ENCODE results near the gene SPPL3. TPM values are rescaled to one million over a fixed set of nuclear protein-coding genes. Genes with fewer than 3 reads are reported as not detected.

The SPPL3 gene
- polyA plus RNA-seq, 1 of the 3 experiments (the other 2 are of a cell fraction) = 18.8 TPM

DNA sequence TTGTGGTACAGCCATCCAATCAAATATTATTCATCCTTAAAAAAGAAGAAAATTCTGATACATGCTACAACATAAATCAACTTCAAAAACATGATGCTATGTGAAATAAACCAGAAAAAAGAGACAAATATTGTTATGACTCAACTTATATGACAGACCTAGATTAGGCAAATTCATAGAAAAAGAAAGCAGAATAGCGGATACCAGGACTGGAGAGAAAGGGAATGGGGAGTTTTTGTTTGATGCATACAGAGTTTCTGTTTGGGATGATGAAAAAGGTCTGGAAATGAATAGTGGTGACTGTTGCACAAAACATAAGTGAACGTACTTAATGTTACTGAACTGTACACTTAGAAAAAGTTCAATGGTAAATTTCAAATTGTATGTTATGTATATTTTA, 82.3 kb downstream of the SPPL3 start:
- H3K27me3 ChIP-seq (ENCODE audit: insufficient read depth) = no peaks in the 10 kb centered on the region
- no peak overlapping the region for H3K4me3 ChIP-seq (ENCODE audit: low read depth in 2 of 2, low read length in 1 of 2)
- no peaks in the 10 kb centered on the region for H3F3A ChIP-seq (replicated peaks; ENCODE audit: insufficient read depth)
- H3K9me3 ChIP-seq = no peaks in the 10 kb centered on the region
- H3K9ac ChIP-seq = no peak overlapping the region
- no peak for DNase-seq
- H3K4me2 ChIP-seq = no peak overlapping the region
- ChIA-PET CTCF (no interaction called here), POLR2A (no interaction called here)
- 99% methylated on average over 2 of the region's 2 CpGs for WGBS (ENCODE audit: low lambda C conversion rate)
- peaks cover 48% of the 10 kb centered on the region for H3K79me2 ChIP-seq (ENCODE audit: insufficient read depth)
- H2AFZ ChIP-seq (ENCODE audit: low read depth) = no peak overlapping the region
- no peak overlapping the region for H3K27ac ChIP-seq (ENCODE audit: low read depth in 2 of 2, low read length in 1 of 2)
- TF ChIP-seq RFX5 (IDR thresholded peaks at IDR 0.05; ENCODE audit: low read length) (no peak), TCF12 (IDR thresholded peaks at IDR 0.05) (no peak), FOXM1 (IDR thresholded peaks at IDR 0.05; ENCODE audit: low read depth) (no peak), FOXJ3 (CRISPR knock-in tag; IDR thresholded peaks at IDR 0.05) (no peak), RCOR1 (IDR thresholded peaks at IDR 0.05; ENCODE audit: low read length) (no peak), POLR2AphosphoS5 (IDR thresholded peaks at IDR 0.05; ENCODE audit: low read depth, low read length) (no peak), SMC3 (IDR thresholded peaks at IDR 0.05; ENCODE audit: low read depth, low read length) (no peak), USF1 (IDR thresholded peaks at IDR 0.05; ENCODE audit: borderline replicate concordance, low read depth) (no peak)
- TF ChIP-seq, protein P1, sequence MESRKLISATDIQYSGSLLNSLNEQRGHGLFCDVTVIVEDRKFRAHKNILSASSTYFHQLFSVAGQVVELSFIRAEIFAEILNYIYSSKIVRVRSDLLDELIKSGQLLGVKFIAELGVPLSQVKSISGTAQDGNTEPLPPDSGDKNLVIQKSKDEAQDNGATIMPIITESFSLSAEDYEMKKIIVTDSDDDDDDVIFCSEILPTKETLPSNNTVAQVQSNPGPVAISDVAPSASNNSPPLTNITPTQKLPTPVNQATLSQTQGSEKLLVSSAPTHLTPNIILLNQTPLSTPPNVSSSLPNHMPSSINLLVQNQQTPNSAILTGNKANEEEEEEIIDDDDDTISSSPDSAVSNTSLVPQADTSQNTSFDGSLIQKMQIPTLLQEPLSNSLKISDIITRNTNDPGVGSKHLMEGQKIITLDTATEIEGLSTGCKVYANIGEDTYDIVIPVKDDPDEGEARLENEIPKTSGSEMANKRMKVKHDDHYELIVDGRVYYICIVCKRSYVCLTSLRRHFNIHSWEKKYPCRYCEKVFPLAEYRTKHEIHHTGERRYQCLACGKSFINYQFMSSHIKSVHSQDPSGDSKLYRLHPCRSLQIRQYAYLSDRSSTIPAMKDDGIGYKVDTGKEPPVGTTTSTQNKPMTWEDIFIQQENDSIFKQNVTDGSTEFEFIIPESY (IDR thresholded peaks at IDR 0.05; ENCODE audit: borderline replicate concordance, low read depth) = no peak
- TF ChIP-seq, protein P2, sequence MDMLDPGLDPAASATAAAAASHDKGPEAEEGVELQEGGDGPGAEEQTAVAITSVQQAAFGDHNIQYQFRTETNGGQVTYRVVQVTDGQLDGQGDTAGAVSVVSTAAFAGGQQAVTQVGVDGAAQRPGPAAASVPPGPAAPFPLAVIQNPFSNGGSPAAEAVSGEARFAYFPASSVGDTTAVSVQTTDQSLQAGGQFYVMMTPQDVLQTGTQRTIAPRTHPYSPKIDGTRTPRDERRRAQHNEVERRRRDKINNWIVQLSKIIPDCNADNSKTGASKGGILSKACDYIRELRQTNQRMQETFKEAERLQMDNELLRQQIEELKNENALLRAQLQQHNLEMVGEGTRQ (IDR thresholded peaks at IDR 0.05; ENCODE audit: borderline replicate concordance, low read depth, low read length) = no peak
- TF ChIP-seq, protein P3, sequence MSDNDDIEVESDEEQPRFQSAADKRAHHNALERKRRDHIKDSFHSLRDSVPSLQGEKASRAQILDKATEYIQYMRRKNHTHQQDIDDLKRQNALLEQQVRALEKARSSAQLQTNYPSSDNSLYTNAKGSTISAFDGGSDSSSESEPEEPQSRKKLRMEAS (IDR thresholded peaks at IDR 0.05; ENCODE audit: low read depth) = no peak
- H4K20me1 ChIP-seq (ENCODE audit: insufficient read depth) = peaks cover 17% of the 10 kb centered on the region
- no peaks in the 10 kb centered on the region; a peak in 1 of 4 replicates for H3K4me1 ChIP-seq (ENCODE audit: control insufficient read depth in 1 of 2, insufficient read depth in 2 of 2, low read depth in 1 of 2, low read length in 1 of 2)
- no peaks in the 10 kb centered on the region for H3K9me2 ChIP-seq
- peaks cover 0 to 5% of the 10 kb centered on the region in 2 experiments for H3K36me3 ChIP-seq (replicated peaks in 1 of 2; ENCODE audit: control insufficient read depth in 1 of 2, insufficient read depth in 2 of 2, low read length in 1 of 2)

DNA sequence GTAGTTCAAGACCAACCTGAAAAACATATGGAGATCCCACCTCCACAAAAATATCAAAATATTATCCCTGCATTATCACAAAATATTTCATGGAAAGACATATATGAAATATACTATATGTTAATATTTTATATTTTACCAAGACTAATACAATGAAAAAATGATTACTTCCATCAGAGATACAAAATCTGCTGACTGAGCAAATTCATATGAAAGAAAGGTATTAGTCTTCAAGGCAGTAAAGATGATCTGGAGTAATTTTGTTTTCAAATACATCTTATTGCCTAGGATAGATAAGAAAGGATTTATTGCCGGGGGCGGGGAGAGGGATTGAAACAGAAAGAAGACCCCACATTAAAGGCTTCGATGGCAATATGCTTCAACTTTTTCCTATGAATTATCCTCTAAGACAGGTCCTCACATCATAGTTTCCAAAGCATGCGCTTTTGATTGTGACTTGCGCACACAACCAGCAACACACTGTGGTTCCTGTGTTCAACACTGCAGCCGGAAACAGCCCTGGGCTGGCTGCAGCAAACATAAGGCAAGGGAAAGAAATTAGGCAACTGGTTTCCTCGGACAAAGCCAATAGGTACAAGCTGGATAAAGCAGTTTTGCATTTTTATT, 83.2 kb downstream of the SPPL3 start:
- Histone ChIP-seq H3K4me1 (ENCODE audit: control insufficient read depth in 1 of 2, insufficient read depth in 2 of 2, low read depth in 1 of 2, low read length in 1 of 2) (no peaks in the 10 kb centered on the region), H3K9me3 (no peaks in the 10 kb centered on the region), H4K20me1 (ENCODE audit: insufficient read depth) (peaks cover 17% of the 10 kb centered on the region), H3K36me3 (replicated peaks in 1 of 2; ENCODE audit: control insufficient read depth in 1 of 2, insufficient read depth in 2 of 2, low read length in 1 of 2) (peaks cover 0 to 5% of the 10 kb centered on the region in 2 experiments), H3K9ac (no peak overlapping the region), H3K27me3 (ENCODE audit: insufficient read depth) (no peaks in the 10 kb centered on the region), H3K4me3 (ENCODE audit: low read depth in 2 of 2, low read length in 1 of 2) (no peak overlapping the region), H3F3A (replicated peaks; ENCODE audit: insufficient read depth) (no peaks in the 10 kb centered on the region), H3K79me2 (ENCODE audit: insufficient read depth) (peaks cover 49% of the 10 kb centered on the region), H3K27ac (ENCODE audit: low read depth in 2 of 2, low read length in 1 of 2) (no peak overlapping the region), H3K4me2 (no peak overlapping the region), H2AFZ (ENCODE audit: low read depth) (no peak overlapping the region), H3K9me2 (no peaks in the 10 kb centered on the region)
- ChIA-PET CTCF (no interaction called here), POLR2A (no interaction called here)
- WGBS (ENCODE audit: low lambda C conversion rate) = 92% methylated on average over 7 of the region's 7 CpGs
- DNase-seq = no peak
- TF ChIP-seq NRF1 (IDR thresholded peaks at IDR 0.05; ENCODE audit: low read depth, low read length) (no peak), TAF1 (IDR thresholded peaks at IDR 0.05; ENCODE audit: borderline replicate concordance, low read depth, low read length) (no peak), RXRA (IDR thresholded peaks at IDR 0.05; ENCODE audit: borderline replicate concordance, low read depth) (no peak), TCF12 (IDR thresholded peaks at IDR 0.05) (no peak), GABPA (IDR thresholded peaks at IDR 0.05; ENCODE audit: low read depth) (no peak), NFIC (IDR thresholded peaks at IDR 0.05; ENCODE audit: borderline replicate concordance) (no peak), RCOR1 (IDR thresholded peaks at IDR 0.05; ENCODE audit: low read length) (no peak)
- TF ChIP-seq, protein P1 (IDR thresholded peaks at IDR 0.05; ENCODE audit: borderline replicate concordance, low read depth) = no peak
- TF ChIP-seq, protein P4, sequence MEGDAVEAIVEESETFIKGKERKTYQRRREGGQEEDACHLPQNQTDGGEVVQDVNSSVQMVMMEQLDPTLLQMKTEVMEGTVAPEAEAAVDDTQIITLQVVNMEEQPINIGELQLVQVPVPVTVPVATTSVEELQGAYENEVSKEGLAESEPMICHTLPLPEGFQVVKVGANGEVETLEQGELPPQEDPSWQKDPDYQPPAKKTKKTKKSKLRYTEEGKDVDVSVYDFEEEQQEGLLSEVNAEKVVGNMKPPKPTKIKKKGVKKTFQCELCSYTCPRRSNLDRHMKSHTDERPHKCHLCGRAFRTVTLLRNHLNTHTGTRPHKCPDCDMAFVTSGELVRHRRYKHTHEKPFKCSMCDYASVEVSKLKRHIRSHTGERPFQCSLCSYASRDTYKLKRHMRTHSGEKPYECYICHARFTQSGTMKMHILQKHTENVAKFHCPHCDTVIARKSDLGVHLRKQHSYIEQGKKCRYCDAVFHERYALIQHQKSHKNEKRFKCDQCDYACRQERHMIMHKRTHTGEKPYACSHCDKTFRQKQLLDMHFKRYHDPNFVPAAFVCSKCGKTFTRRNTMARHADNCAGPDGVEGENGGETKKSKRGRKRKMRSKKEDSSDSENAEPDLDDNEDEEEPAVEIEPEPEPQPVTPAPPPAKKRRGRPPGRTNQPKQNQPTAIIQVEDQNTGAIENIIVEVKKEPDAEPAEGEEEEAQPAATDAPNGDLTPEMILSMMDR (IDR thresholded peaks at IDR 0.05) = no peak
- TF ChIP-seq, protein P5, sequence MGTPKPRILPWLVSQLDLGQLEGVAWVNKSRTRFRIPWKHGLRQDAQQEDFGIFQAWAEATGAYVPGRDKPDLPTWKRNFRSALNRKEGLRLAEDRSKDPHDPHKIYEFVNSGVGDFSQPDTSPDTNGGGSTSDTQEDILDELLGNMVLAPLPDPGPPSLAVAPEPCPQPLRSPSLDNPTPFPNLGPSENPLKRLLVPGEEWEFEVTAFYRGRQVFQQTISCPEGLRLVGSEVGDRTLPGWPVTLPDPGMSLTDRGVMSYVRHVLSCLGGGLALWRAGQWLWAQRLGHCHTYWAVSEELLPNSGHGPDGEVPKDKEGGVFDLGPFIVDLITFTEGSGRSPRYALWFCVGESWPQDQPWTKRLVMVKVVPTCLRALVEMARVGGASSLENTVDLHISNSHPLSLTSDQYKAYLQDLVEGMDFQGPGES (IDR thresholded peaks at IDR 0.05; ENCODE audit: low read depth, low read length) = no peak
